Type B pancreatic cell (in vitro differentiated cells): ENCODE results near the gene LRP2. TPM values are rescaled to one million over a fixed set of nuclear protein-coding genes. Genes with fewer than 3 reads are reported as not detected.

ENCODE experiments used
- DNase-seq: peaks from one replicate; pipeline ENCODE4 v3.0.0; 2021; ENCODE audit warnings: mixed read lengths; ENCODE audit not compliant: unreplicated experiment; ENCODE audit errors: extremely low spot score
- H3K27ac Mint-ChIP-seq: 2 replicates; pipeline ENCODE4 v1.8.0; 2021; ENCODE audit warnings: mild to moderate bottlenecking, mixed read lengths
- H3K27me3 Mint-ChIP-seq: 2 replicates; pipeline ENCODE4 v1.8.0; 2021; ENCODE audit warnings: mixed read lengths
- H3K36me3 Mint-ChIP-seq: 2 replicates; pipeline ENCODE4 v1.8.0; 2021; ENCODE audit warnings: mixed read lengths
- H3K4me1 Mint-ChIP-seq: one replicate; pipeline ENCODE4 v1.8.0; 2021; ENCODE audit warnings: mixed read lengths; ENCODE audit not compliant: unreplicated experiment
- H3K4me3 Mint-ChIP-seq: 2 replicates; pipeline ENCODE4 v1.8.0; 2021; ENCODE audit warnings: mild to moderate bottlenecking, mixed read lengths
- H3K9me3 Mint-ChIP-seq: 2 replicates; pipeline ENCODE4 v1.8.0; 2021; ENCODE audit warnings: mixed read lengths
- total RNA-seq: library from RNA; stranded (reverse); gene quantifications from 2 replicates; pipeline ENCODE4 v1.2.1, GENCODE V29; 2021; ENCODE audit warnings: low replicate concordance
- TF ChIP-seq, protein P1 (sequence below): fragments of 200-600 bp; sonication (generic); conservative IDR thresholded peaks from 2 replicates; pipeline ENCODE4 v1.5.0; 2021; ENCODE audit warnings: antibody characterized with exemption, mild to moderate bottlenecking

LRP2 gene
- total RNA-seq, 1 donor from 2014 or later = 22.7 TPM

DNA sequence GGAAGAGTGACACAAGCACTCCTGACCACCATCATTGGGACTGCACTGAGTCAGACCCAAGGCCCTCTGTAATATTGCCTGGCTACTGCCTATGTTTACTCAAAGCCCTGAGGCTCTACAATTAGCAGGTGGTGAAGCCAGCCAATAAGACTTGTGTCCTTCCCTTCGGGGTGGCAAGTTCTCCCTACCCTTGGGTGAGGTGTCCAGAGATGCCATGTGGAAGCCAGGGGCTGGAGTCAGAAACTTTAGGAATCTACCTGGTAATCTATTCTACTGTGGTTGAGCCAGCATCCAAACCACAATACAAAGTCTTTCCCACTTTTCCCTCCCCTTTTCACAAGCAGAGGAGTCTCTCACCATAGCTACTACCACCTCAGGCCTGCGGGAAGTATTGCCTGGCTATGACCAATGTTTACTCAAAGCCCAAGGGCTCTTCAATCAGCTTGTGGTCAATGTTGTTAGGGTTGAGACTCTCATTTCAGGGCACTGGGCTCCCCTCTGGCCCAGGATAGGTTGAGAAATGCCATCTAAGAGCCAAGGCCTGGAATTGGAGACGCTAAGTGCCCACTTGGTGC is 275.4 kb downstream of the LRP2 start:
- no peaks in the 10 kb centered on the region for H3K4me1 Mint-ChIP-seq
- H3K36me3 Mint-ChIP-seq = no peaks in the 10 kb centered on the region
- H3K4me3 Mint-ChIP-seq = no peak overlapping the region
- H3K9me3 Mint-ChIP-seq = peaks cover 4% of the 10 kb centered on the region
- no peak for DNase-seq
- no peak overlapping the region for H3K27ac Mint-ChIP-seq
- peaks cover 6% of the 10 kb centered on the region for H3K27me3 Mint-ChIP-seq
- TF ChIP-seq, protein P1, sequence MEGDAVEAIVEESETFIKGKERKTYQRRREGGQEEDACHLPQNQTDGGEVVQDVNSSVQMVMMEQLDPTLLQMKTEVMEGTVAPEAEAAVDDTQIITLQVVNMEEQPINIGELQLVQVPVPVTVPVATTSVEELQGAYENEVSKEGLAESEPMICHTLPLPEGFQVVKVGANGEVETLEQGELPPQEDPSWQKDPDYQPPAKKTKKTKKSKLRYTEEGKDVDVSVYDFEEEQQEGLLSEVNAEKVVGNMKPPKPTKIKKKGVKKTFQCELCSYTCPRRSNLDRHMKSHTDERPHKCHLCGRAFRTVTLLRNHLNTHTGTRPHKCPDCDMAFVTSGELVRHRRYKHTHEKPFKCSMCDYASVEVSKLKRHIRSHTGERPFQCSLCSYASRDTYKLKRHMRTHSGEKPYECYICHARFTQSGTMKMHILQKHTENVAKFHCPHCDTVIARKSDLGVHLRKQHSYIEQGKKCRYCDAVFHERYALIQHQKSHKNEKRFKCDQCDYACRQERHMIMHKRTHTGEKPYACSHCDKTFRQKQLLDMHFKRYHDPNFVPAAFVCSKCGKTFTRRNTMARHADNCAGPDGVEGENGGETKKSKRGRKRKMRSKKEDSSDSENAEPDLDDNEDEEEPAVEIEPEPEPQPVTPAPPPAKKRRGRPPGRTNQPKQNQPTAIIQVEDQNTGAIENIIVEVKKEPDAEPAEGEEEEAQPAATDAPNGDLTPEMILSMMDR = no peak

DNA sequence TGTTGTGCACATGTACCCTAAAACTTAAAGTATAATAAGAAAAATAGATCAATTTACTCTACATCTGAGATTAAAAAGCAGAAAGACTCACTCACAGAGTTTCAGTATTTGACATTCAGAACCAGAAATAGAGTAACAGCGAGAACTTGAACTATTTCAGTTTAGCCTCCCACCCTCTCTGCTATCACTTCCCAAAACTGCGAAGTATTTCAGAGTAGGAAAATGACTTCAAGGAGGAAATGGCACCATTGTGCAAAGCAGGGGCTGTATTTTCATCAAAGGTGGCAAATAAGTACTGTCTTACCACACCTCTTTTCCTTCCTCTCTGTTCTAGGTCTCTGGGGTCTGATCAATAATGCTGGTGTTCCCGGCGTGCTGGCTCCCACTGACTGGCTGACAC is 279.3 kb downstream of the LRP2 start:
- Mint-ChIP-seq H3K36me3 (no peaks in the 10 kb centered on the region), H3K4me1 (no peaks in the 10 kb centered on the region), H3K4me3 (no peak overlapping the region), H3K27ac (no peak overlapping the region), H3K27me3 (peaks cover 6% of the 10 kb centered on the region), H3K9me3 (peaks cover 4% of the 10 kb centered on the region)
- no peak for DNase-seq
- TF ChIP-seq, protein P1 = no peak

DNA sequence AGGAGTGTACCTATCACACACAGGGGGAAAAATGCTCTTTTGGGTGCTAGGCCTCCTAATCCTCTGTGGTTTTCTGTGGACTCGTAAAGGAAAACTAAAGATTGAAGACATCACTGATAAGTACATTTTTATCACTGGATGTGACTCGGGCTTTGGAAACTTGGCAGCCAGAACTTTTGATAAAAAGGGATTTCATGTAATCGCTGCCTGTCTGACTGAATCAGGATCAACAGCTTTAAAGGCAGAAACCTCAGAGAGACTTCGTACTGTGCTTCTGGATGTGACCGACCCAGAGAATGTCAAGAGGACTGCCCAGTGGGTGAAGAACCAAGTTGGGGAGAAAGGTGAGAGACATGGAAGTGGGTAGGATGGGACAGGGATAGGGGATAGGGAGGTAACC is 280.8 kb downstream of the LRP2 start:
- Mint-ChIP-seq H3K9me3 (peaks cover 4% of the 10 kb centered on the region), H3K36me3 (no peaks in the 10 kb centered on the region), H3K4me3 (no peak overlapping the region), H3K27ac (no peak overlapping the region), H3K27me3 (peaks cover 6% of the 10 kb centered on the region), H3K4me1 (no peaks in the 10 kb centered on the region)
- TF ChIP-seq, protein P1 = no peak
- DNase-seq = no peak

DNA sequence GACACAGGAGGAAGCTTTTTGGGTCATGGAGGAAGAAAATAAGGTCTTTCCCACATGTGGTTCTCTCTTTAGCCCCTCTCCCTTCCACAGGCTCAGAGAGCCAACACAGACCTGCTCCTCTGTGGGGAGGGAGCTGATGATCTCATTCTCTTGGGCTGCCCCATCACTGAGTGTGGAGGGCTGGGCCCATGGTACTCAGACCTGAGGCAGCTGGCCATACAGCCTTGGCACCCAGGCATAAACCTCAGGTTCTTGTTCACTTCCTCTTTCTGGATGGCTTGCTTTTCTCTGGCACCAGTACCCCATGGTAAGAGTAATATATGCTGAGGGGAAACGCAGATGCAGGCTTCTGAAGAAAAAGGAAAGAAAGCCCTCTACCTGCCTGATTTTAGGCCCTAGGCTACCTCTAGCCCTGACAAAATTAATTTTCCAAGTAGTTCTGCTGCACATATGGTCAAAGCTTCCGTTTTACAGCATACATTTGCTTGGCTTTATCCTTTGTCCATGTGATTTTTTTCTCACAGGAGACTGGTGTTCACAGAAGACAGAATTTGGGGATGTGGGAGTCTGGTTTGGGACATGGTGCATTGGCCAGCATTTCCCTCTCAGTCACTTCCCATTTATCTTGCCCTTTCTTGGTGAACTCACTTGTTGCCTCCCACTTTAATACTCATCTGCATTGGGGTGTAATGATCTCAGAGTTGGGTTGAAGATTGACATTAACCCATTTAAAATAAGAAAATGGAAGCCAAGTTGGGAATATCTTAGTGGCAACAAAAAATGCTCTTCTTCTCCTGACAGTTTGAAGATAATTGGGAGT is 281.9 kb downstream of the LRP2 start:
- Mint-ChIP-seq H3K27ac (no peak overlapping the region), H3K4me3 (no peak overlapping the region), H3K4me1 (no peaks in the 10 kb centered on the region), H3K27me3 (peaks cover 3% of the 10 kb centered on the region), H3K36me3 (no peaks in the 10 kb centered on the region), H3K9me3 (peaks cover 4% of the 10 kb centered on the region)
- no peak for DNase-seq
- TF ChIP-seq, protein P1 = no peak

DNA sequence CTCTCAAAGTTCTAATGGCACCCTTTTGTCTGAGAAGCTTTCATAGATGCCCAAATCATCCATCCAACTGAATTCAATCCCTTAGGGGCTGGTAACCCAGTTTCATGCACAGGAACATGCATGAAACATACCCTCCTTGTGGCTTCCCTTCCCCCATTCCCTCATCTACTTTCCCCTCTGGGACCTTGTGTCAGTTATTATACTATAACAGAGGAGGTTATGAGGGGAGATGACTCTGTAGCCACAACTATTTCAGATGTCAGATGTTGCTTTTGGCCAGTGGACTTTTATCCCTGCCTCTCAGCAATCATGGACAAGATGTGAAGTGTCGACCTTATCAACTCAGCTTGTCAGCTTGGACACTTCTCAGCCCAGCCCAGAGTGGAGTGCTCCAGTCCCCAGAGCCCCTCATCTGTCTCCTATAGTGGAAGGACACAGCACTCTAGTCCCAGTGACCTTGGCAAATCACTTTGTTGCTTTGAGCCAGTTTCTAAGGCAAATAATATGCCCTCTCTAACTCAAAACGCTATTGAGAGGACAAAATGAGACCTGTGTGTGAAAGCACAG is 284.6 kb downstream of the LRP2 start:
- Mint-ChIP-seq H3K27me3 (no peaks in the 10 kb centered on the region), H3K4me1 (no peaks in the 10 kb centered on the region), H3K36me3 (no peaks in the 10 kb centered on the region), H3K9me3 (no peaks in the 10 kb centered on the region), H3K27ac (no peak overlapping the region), H3K4me3 (no peak overlapping the region)
- DNase-seq = no peak
- TF ChIP-seq, protein P1 = no peak

Other genes with a start within 250 kb of the LRP2 start
- gene BBS5, start 117.0 kb upstream of the LRP2 start, total RNA-seq = 5.0 and 11.2 TPM in 2 replicates
- gene KLHL41, start 147.2 kb upstream of the LRP2 start, total RNA-seq = 0.38 and 4.6 TPM in 2 replicates
- gene FASTKD1, start 211.3 kb upstream of the LRP2 start, total RNA-seq = 35.8 and 38.8 TPM in 2 replicates
- gene PPIG, start 221.8 kb upstream of the LRP2 start, total RNA-seq = 53.2 and 61.4 TPM in 2 replicates